CD4-positive, alpha-beta T cell treated with Interferon gamma for 1 hour (primary cell): Measurements from ENCODE around the gene IL11RA.
A peak's percentile ranks its signal among the peaks of the same experiment; 100 is the strongest.

Source experiments
- DNase-seq: peaks from one replicate; pipeline ENCODE4 v3.0.0-alpha.2; 2020

IL11RA gene

GRCh38 chr9:34651876-34652601 is at the start of gene IL11RA:
IL11RA (plus strand) TSS chr9:34652185; CDS start chr9:34655218, 3,033 bp downstream.
- peak; percentile 23 for DNase-seq

GRCh38 chr9:34603610-34604231 is 48.3 kb upstream of the IL11RA start:
- DNase-seq, result peak; percentile 71

GRCh38 chr9:34606190-34606589 is 45.8 kb upstream of the IL11RA start:
- no peak for DNase-seq

GRCh38 chr9:34606905-34607304 is 45.1 kb upstream of the IL11RA start:
- no peak for DNase-seq

- DNase-seq, result no peak
Measured at GRCh38 chr9:34607331-34607730, 44.7 kb upstream of the IL11RA start.

GRCh38 chr9:34610434-34611206 is 41.4 kb upstream of the IL11RA start:
- DNase-seq, result no peak

GRCh38 chr9:34611251-34611810 is 40.7 kb upstream of the IL11RA start:
- DNase-seq, result no peak

GRCh38 chr9:34611811-34612787 is 39.9 kb upstream of the IL11RA start, which contains the start of gene RPP25L:
RPP25L (minus strand) TSS chr9:34612097; CDS start chr9:34611296, 801 bp downstream.
- peak; percentile 83 for DNase-seq

GRCh38 chr9:34612788-34613390 is 39.1 kb upstream of the IL11RA start:
- DNase-seq, result peak; percentile 67

GRCh38 chr9:34615132-34615531 is 36.9 kb upstream of the IL11RA start:
- DNase-seq, result no peak

GRCh38 chr9:34620061-34620994 is 31.7 kb upstream of the IL11RA start, which contains the start of gene DCTN3:
DCTN3 (minus strand) TSS chr9:34620495; CDS start chr9:34620464, 31 bp downstream.
- peak; percentile 95 for DNase-seq

GRCh38 chr9:34623374-34624235 is 28.4 kb upstream of the IL11RA start:
- DNase-seq, result peak; percentile 7

- no peak for DNase-seq
Measured at GRCh38 chr9:34624475-34625185, 27.4 kb upstream of the IL11RA start.

- DNase-seq, result no peak
Measured at GRCh38 chr9:34625186-34625486, 26.8 kb upstream of the IL11RA start.

GRCh38 chr9:34627716-34628655 is 24.0 kb upstream of the IL11RA start:
- no peak for DNase-seq

- peak; percentile 19 for DNase-seq
Measured at GRCh38 chr9:34628656-34629490, 23.1 kb upstream of the IL11RA start, which contains the start of gene ARID3C. ARID3C (minus strand) TSS chr9:34629066; CDS start chr9:34628014, 1,052 bp downstream.

GRCh38 chr9:34629491-34629808 is 22.5 kb upstream of the IL11RA start:
- no peak for DNase-seq
